GM18499 (cell line): ENCODE data around the gene TADA3.
A peak's percentile ranks its signal among the peaks of the same experiment; 100 is the strongest.
"Not testable (repeated sequence)": the region's sequence is repeated elsewhere in the genome, so short reads cannot be mapped to it uniquely, and the experiment has no call there.

Experiments used
- ATAC-seq: cut with Tn5 transposase; IDR thresholded peaks from one replicate; pipeline ENCODE4 v1.9.1; 2021; ENCODE audit warnings: moderate number of reproducible peaks; ENCODE audit not compliant: insufficient read depth, unreplicated experiment

The TADA3 gene

DNA sequence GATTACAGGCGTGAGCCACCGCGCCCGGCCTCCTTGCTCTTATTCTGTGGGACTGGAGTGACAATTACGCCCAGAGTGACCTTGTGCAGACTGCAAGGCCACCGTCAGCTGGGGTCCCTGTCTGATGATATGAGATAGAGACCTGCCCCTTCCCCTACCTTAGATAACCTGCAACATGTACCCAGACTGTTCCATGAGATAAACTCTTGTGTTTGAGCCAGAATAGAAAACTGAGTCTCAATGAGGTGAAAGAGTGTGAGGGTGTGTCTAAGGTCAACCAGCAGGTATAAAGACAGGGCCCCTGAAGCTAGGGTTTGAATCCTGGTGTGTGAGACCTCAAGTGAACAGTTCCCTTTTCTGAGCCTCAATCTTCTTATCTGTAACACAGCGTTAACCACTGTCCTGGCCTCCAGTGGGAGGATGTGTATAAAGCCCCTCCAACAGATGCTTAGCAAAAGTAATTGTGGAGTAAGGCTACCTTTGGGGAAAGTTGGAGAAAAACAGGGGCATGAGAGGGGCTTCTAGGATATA is 6.0 kb downstream of the TADA3 start:
- no peak for ATAC-seq

- no peak for ATAC-seq
Observed at GRCh38 chr3:9785602-9786001, 6.7 kb downstream of the TADA3 start.

GRCh38 chr3:9784965-9785364 is 7.3 kb downstream of the TADA3 start:
- no peak for ATAC-seq

DNA sequence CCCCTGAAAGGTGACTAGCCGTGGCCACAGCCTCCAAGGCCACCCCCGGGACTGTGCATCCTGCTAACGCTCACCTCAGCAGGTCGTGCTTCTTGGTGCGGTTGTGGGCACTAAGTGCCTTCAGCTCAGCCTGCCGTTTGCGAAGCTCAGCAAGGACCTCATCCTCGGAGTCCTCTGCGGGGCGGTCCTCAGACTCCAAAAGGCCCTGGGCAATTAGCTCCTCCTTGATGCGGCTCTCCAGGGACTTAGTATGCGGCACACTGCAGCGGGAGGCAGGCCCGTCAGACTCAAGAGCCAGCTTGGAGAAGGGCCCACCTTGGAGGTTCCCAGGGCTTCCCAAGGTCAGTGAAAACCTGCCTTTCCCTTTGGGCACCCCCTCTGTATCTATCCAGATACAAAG is 8.3 kb downstream of the TADA3 start:
- ATAC-seq, result no peak

GRCh38 chr3:9782770-9783169 is 9.5 kb downstream of the TADA3 start:
- ATAC-seq, result no peak

- ATAC-seq, result no peak
Observed at GRCh38 chr3:9781978-9782603, 10.2 kb downstream of the TADA3 start.

DNA sequence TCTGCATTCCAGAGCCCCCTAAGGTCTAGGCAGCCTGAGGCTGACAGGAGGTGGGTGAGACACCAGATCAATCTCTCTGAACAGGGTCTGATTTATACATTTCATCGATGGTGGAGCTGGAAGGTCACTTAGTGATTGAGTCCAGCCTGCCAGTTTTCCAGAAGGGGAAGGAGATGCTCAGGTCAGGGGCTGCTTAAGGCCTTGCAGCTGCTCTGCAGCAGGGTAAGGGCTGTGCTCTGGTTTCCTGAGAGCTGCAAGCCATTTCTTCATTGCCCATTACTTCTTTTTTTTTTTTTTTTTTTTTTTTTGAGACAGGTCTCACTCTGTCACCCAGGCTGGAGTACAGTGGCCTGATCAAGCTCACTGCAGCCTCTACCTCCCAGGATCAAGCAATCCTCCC is 10.7 kb downstream of the TADA3 start:
- ATAC-seq, result no peak

DNA sequence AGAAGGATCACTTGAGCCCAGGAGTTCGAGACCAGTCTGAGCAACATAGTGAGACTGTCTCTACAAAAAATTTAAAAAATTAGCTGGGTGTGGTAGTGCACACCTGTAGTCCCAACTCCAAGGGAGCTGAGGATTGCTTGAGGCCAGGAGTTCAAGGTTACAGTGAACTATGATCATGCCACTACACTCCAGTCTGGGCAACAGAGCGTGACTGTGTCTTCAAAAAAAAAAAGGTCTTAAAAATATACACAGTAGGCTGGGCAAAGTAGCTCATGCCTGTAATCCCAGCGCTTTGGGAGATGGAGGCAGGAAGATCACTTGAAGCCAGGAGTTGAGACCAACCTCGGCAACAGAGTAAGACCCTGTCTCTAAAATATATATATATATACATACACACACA is 11.4 kb downstream of the TADA3 start:
- ATAC-seq, result no peak

DNA sequence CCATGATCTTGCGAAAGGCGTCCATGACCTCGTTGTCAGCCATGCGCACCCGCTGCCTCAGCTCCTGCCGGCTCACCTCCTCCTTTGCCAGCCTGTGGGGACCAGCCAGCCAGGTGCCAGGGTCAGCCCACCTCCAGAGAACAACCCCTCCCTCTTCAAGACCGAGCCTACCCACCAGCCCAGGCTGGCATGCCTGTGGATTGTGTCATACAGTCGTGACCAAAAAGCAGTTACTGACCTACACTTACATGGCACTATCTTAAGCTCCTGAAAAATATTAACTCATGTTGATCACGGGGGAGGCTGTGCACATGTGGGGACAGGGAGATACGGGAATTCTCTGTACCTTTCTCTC is 11.8 kb downstream of the TADA3 start:
- no peak for ATAC-seq

DNA sequence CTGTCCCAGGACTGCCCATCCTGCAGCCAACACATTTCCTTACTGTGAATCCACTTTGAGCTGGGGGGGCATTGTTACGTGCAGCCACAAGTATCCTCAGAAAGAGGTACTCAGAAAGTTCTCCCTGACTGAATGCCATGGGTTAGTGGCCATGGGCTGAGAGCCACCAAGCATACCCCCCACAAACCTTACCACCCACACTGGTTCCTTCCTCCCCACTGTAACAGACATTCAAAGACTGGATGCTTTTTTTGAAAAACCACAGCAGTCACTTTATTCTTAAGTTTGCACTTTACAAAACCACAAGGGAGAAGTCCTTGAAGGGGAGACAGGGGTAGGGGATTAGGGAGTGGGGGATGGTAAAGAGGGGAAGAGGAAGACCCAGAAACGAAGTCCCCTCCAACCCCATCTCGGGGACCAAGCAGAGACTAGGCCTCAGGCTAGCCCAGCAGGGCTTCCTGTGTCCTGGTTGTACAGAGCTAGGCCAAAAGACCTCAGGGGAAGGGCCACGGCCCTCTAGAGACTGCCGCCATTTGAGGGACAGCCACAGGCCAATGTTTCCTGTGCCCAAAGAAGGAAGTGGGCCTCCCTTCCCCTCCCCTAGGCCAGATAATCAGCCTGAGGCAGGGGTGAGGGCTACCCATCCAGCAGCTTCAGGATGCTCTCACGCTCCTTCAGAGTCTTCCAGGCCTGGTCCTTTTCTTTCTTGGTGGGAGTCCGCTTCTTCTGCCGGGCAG is 12.4 kb downstream of the TADA3 start:
- ATAC-seq, result peak; percentile 47

- ATAC-seq, result no peak
Observed at GRCh38 chr3:9779075-9779593, 13.1 kb downstream of the TADA3 start.

GRCh38 chr3:9778143-9779074 is 13.9 kb downstream of the TADA3 start:
- no peak for ATAC-seq

- ATAC-seq, result no peak
Observed at GRCh38 chr3:9777694-9778021, 14.6 kb downstream of the TADA3 start.

DNA sequence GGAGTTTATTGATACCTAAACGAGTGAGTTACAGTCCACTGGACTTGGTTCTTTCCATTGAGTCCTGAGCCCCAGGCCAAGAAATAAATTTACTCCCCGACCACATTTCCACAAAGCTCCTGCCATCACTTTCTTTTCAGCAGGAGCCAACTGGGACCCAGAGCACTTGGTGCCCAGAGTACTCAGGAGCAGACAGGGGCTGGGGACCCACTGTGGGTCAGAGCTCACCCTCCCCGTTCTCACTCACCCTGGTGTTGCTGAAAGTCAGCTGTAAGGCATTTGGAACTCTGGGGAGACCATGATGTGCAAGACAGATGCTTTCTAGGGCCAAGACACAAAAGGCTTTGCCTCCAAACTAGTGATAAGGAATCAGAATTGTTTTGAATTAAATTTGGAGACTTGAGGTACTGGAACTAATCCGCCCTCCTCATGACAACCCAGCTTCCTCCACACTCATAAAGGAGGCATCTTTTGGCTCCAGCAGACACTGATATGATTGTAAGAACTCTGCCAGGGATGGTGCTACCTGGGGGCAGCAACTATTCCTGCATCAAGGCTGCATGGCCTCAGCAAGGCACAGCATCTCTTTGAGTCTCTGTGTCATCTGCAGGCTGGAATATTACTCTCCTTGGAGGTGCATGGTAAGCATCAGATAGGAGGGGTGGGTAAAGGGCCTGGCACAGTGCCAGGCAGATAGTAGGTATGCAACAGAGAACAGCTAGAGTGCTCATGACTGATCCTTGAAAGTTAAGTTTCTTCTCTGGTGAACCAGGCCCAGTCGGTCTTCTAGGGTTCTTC is 15.2 kb downstream of the TADA3 start:
- no peak for ATAC-seq

- ATAC-seq, result not testable (repeated sequence)
Observed at GRCh38 chr3:9771007-9771406, 21.3 kb downstream of the TADA3 start.

- ATAC-seq, result no peak
Observed at GRCh38 chr3:9770276-9770812, 21.9 kb downstream of the TADA3 start.

- ATAC-seq, result no peak
Observed at GRCh38 chr3:9769426-9770275, 22.6 kb downstream of the TADA3 start, which contains the start of gene CAMK1. Gene CAMK1 (minus strand): TSS chr3:9769947. CDS start chr3:9767749, 2,198 bp downstream.

DNA sequence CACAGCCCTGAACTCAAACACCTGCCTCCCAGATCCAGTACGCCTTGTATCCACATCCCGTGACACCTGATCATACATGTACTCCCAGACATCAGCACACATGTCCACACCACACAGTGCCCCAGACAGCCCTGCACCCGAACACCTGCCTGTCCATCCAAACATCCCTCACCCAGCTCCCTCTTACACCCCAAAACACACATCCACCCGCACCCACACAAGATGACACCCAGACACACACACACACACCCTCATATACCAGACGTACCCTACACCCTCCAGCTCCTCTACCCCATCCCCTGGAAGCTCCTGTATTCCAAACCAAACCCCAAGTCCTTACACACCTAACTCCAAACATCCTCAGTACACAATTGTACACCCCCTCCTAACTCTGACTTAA is 23.3 kb downstream of the TADA3 start:
- ATAC-seq, result no peak
